Measurements from ENCODE around the gene SLC38A8. TPM values are rescaled to one million over a fixed set of nuclear protein-coding genes. Genes with fewer than 3 reads are reported as not detected.

Gene SLC38A8
- total RNA-seq, 1 experiment from 2014 or later: 0.35 TPM

- no peak for DNase-seq
- Histone ChIP-seq H4K8ac (replicated peaks; ENCODE audit: insufficient read length, low read depth, low read length) (no peak overlapping the region), H4K5ac (ENCODE audit: insufficient read length, low read depth, low read length) (no peak overlapping the region), H2BK12ac (ENCODE audit: insufficient read length, low read depth, low read length) (no peak overlapping the region), H3K14ac (ENCODE audit: insufficient read depth, low read length) (no peak overlapping the region), H2AFZ (ENCODE audit: low read length) (no peak overlapping the region), H4K91ac (ENCODE audit: insufficient read length, low read depth, low read length) (no peak overlapping the region), H3K27ac (ENCODE audit: insufficient read length, low read depth, low read length) (no peak overlapping the region), H3K9me3 (ENCODE audit: control insufficient read depth, low read depth, low read length) (no peaks in the 10 kb centered on the region), H2BK20ac (ENCODE audit: low read depth, low read length, poor library complexity, severe bottlenecking) (no peak overlapping the region), H3K4me2 (ENCODE audit: insufficient read depth, insufficient read length, low read length) (no peak overlapping the region), H2BK15ac (ENCODE audit: low read depth, low read length) (no peak overlapping the region), H4K20me1 (ENCODE audit: control insufficient read depth, insufficient read depth, insufficient read length) (no peaks in the 10 kb centered on the region), H3K9ac (ENCODE audit: extremely low read depth, insufficient read length, low read length) (no peak overlapping the region), H3K23me2 (ENCODE audit: insufficient read length, low read depth, low read length, poor library complexity, severe bottlenecking) (no peaks in the 10 kb centered on the region), H3K18ac (ENCODE audit: insufficient read length, low read depth, low read length) (no peak overlapping the region), H2BK120ac (ENCODE audit: low read depth, low read length, poor library complexity, severe bottlenecking) (no peak overlapping the region), H3K79me1 (ENCODE audit: insufficient read depth, low read depth, low read length, poor library complexity, severe bottlenecking) (no peaks in the 10 kb centered on the region), H3K4me1 (ENCODE audit: insufficient read depth, low read length) (no peaks in the 10 kb centered on the region), H3K56ac (ENCODE audit: insufficient read length, low read depth, low read length) (no peak overlapping the region), H3K23ac (ENCODE audit: insufficient read length, low read depth, low read length) (no peak overlapping the region), H3K4ac (ENCODE audit: low read depth, low read length) (no peak overlapping the region), H3K79me2 (ENCODE audit: insufficient read depth, low read length) (no peaks in the 10 kb centered on the region), H2BK5ac (ENCODE audit: insufficient read length, low read length) (no peak overlapping the region), H3K27me3 (ENCODE audit: insufficient read depth, low read length) (no peaks in the 10 kb centered on the region), H2AK5ac (ENCODE audit: insufficient read length, low read length) (no peak overlapping the region), H3T11ph (ENCODE audit: low read length) (no peak overlapping the region)
- Mint-ChIP-seq H3K4me1 (no peaks in the 10 kb centered on the region), H3K27ac (no peak overlapping the region), H3K4me3 (no peak overlapping the region), H3K9me3 (no peaks in the 10 kb centered on the region), H3K36me3 (ENCODE audit: insufficient read depth in 1 of 3, low read depth in 3 of 3) (peaks cover 8 to 59% (median 39%) of the 10 kb centered on the region in 3 experiments; a peak in 6 of 7 replicates), H3K27me3 (ENCODE audit: low read depth) (no peaks in the 10 kb centered on the region)
- no CpG with 5 or more reads among the region's 11 CpGs for WGBS (ENCODE audit: extremely low coverage, insufficient read length, low lambda C conversion rate)
- TF ChIP-seq, protein P1, sequence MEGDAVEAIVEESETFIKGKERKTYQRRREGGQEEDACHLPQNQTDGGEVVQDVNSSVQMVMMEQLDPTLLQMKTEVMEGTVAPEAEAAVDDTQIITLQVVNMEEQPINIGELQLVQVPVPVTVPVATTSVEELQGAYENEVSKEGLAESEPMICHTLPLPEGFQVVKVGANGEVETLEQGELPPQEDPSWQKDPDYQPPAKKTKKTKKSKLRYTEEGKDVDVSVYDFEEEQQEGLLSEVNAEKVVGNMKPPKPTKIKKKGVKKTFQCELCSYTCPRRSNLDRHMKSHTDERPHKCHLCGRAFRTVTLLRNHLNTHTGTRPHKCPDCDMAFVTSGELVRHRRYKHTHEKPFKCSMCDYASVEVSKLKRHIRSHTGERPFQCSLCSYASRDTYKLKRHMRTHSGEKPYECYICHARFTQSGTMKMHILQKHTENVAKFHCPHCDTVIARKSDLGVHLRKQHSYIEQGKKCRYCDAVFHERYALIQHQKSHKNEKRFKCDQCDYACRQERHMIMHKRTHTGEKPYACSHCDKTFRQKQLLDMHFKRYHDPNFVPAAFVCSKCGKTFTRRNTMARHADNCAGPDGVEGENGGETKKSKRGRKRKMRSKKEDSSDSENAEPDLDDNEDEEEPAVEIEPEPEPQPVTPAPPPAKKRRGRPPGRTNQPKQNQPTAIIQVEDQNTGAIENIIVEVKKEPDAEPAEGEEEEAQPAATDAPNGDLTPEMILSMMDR (conservative IDR thresholded peaks at IDR 0.05): no peak
These were observed 32.8 kb upstream of the SLC38A8 start for GRCh38 chr16:84075376-84075775.
